GM18520 (cell line): ENCODE data around the gene JADE1.

Experiments
- ATAC-seq: cut with Tn5 transposase; IDR thresholded peaks from one replicate; pipeline ENCODE4 v1.9.1; 2021; ENCODE audit not compliant: unreplicated experiment

Gene JADE1

DNA sequence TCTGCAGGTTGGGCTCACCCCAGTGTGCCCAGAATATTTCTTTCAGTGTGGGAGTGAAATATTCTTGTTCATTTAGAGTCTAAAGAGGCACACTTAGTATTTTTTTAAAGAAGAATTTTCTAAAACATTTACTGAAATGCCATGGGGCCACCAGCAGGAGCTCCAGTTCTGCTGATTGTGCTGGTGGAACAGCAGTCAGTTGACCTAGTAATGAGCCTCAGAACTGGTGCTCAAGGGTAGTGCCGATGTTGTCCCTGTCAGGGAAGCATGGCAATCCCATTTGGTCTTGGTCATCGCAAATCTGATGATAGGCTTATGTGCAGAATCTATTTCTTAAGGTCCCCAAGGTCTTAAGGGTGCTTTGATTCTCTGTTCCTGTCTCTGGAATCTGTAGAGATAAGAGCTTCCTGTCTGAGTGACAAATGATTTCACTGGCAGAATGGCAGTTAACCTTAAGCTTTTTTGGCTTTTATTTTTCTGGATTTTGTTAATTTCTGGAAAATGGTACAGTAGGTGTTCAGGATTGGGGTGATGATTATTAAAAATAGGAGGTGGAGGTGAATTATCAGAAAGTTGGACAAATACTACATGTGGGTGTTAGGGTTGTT is 31.3 kb downstream of the JADE1 start:
- no peak for ATAC-seq

DNA sequence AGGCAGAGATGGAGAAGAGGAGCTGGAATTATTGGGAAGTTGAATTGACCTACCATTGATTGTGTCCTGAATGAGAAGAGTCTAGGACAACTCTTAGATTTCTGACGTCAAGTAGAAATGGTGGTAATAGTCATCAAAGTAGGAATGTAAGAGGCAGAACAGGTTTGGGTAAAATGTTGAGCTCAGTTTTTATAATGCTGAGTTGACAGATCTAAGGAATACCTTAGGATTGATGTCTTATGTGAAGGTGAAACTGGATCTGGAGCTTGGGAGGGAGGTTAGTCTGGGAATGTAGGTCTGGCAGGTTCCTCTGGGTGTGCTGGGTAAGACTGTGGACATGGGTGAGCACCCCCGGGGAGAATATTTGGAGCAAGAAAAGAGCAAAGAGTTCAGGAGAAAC is 31.9 kb downstream of the JADE1 start:
- no peak for ATAC-seq

- ATAC-seq: no peak
Observed at GRCh38 chr4:128844931-128845330, 35.4 kb downstream of the JADE1 start.

DNA sequence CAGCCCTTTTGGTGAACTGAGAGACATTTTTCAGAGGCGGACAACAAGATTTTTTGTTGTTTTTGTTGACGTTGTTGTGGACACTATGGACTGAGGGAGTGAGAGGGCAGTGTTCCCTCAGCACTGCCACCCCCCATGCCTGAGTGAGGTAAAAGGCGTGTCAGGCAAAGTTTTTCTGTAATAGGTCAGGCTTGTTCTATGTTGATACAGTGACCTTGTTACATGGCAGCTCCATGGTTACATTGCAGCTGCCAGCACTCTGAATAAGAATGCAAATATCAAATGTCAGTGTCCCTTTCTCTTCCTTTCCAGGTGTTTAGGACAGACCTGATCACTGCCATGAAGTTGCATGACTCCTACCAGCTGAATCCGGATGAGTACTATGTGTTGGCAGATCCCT is 36.6 kb downstream of the JADE1 start:
- no peak for ATAC-seq

DNA sequence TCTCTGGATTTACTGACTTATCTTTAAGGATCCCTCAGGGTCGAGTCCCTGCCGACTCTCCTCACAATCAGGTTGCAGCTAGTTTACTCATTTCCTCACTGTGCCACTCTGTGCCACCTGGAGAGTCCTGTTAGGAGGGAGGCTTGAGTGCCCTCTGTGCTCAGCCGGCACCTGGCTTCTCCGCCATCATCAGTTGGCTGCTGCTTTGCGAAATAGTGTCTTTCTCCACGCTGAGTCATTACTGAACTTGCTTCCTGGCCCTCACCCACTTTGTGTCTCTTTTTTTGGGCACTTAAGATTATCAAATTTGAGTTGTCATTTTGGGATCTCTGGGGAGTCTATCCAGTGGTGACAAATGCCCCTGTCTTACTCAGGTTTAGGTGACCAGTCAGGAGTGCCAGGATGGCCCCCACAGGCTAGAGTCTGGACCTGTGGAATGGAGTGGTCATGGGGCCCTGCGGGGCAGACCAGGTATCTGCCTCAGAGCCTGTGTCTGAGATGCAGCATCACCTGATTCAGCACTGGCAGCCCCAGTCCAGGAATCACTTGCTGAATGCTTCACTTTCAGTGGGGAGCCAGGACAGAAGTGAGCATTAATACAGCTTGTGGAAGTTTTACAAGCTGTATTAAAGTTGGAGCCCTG is 37.7 kb downstream of the JADE1 start:
- ATAC-seq: no peak

- no peak for ATAC-seq
Observed at GRCh38 chr4:128848461-128848860, 39.0 kb downstream of the JADE1 start.

GRCh38 chr4:128850252-128850651 is 40.8 kb downstream of the JADE1 start:
- no peak for ATAC-seq

- no peak for ATAC-seq
Observed at GRCh38 chr4:128853741-128854140, 44.2 kb downstream of the JADE1 start.

DNA sequence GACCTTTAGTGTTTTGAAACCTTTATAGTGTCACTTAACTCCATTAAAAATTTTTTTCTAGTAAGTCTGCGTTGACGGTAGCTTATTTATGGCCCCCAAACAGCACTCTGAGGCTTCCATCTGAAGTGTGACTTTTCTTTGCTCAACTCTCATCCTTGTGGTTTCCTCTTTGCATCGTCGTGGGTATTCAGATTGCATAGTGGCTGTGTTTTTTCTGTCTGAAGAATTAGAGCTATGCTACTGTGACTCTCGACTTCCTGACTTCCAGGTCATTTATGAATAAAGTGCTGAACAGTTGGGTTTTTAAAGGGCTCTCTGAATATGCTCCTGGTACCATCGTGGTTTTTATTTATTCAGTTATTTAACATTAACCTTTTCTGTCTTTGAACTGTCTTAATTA is 44.9 kb downstream of the JADE1 start:
- peak; percentile 88 for ATAC-seq

- no peak for ATAC-seq
Observed at GRCh38 chr4:128855621-128856020, 46.1 kb downstream of the JADE1 start.

- no peak for ATAC-seq
Observed at GRCh38 chr4:128856246-128856645, 46.7 kb downstream of the JADE1 start.

DNA sequence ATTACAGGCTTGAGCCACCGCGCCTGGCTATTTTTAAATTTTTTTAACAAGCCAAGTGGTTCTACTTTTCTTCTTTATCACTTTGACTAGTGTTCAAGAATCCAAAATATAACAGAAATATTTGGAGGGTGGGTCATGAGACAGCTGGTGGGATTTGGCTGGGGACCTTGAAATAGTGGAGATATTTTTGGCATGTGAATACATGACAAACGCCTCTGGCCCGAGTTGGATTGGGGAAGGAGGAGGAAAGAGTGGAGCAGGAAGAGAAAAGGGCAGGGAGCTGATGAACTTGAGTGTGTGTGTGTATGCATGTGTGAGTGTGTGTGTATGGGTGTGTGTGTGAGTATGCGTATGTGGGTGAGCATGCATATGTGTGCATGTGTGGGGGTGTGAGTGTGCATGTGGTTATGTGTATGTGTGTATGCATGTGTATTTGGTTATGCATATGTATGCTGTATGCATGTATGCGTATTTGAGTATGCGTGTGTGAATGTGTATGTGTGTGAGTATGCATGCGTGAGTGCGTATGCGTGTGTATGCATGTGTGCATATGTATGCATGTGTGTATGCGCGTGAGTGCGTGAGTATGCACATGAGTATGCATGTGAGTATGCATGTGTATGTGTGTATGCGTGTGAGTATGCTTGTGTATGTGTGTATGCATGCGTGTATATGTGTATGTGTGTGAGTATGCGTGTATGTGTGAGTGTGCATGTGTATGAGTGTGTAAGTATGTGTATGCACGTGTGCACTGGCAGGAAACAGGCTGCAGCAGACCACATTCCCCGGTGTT is 49.6 kb downstream of the JADE1 start:
- ATAC-seq: no peak

GRCh38 chr4:128859887-128860677 is 50.6 kb downstream of the JADE1 start:
- ATAC-seq: no peak

- no peak for ATAC-seq
Observed at GRCh38 chr4:128861856-128862518, 52.5 kb downstream of the JADE1 start.

DNA sequence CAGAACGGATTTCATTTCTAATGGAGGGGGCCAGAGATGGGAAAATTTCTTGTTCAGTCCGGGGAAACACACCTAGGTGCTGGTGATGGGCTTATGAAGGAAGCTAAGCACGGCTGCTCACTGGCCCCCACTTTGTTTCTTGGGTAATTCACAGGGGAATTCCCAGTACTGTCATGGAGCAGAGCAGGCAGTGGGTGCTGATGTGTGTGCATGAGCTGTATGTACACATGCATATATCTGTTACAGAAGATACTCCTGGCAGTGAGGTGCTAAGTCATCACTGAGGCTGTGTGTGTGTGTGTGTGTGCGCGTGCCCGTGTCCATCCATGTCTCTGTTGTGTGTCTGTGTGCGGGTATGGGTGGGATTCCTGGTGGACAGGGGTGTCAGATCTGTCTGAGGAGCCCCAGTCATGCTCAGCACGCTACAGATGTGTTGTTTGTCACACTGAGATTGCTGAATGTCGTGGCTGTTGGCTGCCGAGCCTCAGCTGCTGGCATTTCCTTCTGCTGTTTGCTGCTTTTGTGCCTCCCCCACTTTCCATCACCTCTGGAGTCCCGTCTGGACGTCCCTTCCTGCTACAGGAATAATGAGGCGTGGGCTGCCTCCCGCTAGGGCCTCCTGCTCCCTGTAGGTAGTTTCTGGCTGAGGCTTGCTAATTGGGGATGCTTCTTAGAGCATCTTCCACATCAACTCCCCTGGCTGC is 53.3 kb downstream of the JADE1 start:
- ATAC-seq: peak; percentile 53

GRCh38 chr4:128863312-128864075 is 54.0 kb downstream of the JADE1 start:
- no peak for ATAC-seq

GRCh38 chr4:128865132-128865531 is 55.6 kb downstream of the JADE1 start:
- no peak for ATAC-seq

DNA sequence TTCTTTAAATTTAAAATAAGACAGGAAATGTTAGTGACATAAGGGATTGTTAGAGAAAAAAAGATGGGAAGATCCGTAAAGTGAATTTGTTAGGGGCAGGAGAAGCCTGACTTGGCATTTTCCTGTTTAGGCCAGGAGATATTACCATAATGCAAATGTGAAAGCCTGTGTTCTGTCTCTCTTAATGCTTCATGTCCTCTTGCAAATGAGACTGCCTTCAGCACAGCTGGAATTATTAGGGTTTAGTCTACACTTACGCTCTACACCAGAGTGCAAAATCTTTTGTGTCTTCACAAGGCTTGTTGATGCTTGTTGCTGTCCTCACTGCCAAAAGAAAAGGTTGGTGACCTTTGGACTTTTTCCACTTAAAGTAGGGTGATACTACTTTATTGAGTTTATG is 56.8 kb downstream of the JADE1 start:
- ATAC-seq: no peak

DNA sequence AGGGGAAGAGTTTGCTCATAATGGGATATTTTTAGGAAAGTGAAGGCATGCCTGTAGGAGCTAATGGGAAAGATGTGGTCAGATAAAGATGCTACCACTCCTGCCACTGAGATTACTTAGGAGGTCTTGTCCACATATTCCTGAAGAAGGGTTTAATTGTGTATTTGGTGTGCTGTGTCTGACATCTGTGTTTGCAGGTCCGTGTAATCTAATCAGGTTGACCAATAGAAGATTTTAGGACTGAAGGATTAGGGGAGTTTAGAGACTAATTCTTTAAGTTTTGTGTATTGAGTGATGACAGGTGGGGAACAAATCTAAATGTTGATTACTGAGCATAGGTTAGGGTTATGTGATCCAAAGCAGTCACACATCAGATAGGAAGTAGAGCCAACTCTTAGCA is 57.2 kb downstream of the JADE1 start:
- no peak for ATAC-seq

DNA sequence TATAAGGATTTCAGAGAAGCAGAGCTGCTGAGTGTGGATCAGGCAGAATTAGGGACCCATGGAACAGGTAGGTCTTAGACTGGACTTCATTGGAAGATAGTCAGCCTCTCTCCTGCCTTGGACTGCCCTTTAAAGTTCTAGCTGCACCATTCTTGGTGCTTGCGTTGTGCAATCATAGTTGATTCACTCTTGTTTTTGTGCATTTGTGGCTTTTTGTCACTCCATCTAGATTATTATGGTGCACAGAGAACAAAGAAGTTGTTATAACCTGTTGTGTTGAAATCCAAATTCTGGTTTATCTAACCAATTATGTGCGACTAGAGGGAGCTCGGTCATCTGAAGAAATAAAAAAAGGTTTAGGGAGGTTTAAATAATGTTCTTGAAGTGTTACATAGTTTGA is 59.3 kb downstream of the JADE1 start:
- ATAC-seq: no peak
